Caco-2 (cell line): ENCODE data around the gene MYO1H. TPM values are rescaled to one million over a fixed set of nuclear protein-coding genes. Genes with fewer than 3 reads are reported as not detected.

Experiments
- BruUV-seq: library from RNA; stranded (reverse); fragments of 400-500 nt; replicated peaks from 2 replicates; lab custom pipeline; 2021; lab: Mats Ljungman, UMichigan
- CTCF ChIA-PET: fragments of 300-600 bp; sonication (Branson Sonifier 250); formaldehyde crosslinking; loops from one replicate; lab custom pipeline; 2022; ENCODE audit warnings: antibody characterized with exemption; lab: Charles Lee
- POLR2A ChIA-PET: fragments of 300-600 bp; sonication (Branson Sonifier 250); formaldehyde crosslinking; loops from one replicate; lab custom pipeline; 2022; ENCODE audit warnings: antibody characterized with exemption; lab: Charles Lee
- DNase-seq, 2 experiments: peaks; one replicate each; pipeline versions ENCODE4 v3.0.0 to v3.0.0-alpha.2; 2020 to 2022
- H3K27me3 ChIP-seq: replicated peaks from 2 replicates; pipeline ENCODE4 v1.6.0; 2011; ENCODE audit warnings: low read length; ENCODE audit not compliant: control insufficient read depth, insufficient read depth
- H3K36me3 ChIP-seq: 2 replicates; pipeline ENCODE4 v1.5.1; 2011; ENCODE audit warnings: low read length; ENCODE audit not compliant: control insufficient read depth, insufficient read depth
- H3K4me1 ChIP-seq: fragments of 250-450 bp; sonication (Bioruptor Pico); 2 replicates; pipeline ENCODE4 v1.5.1; 2020; ENCODE audit warnings: mild to moderate bottlenecking
- H3K4me3 ChIP-seq: 2 replicates; pipeline ENCODE4 v1.5.1; 2011; ENCODE audit warnings: low read depth, mild to moderate bottlenecking, control low read depth, low read length
- H3K9me3 ChIP-seq: fragments of 250-450 bp; sonication (Bioruptor Pico); 2 replicates; pipeline ENCODE4 v1.5.1; 2020; ENCODE audit warnings: mild to moderate bottlenecking, moderate library complexity
- H3K27ac Mint-ChIP-seq: one replicate; pipeline ENCODE4 v1.8.0; 2022; ENCODE audit warnings: mixed read lengths; ENCODE audit not compliant: unreplicated experiment
- H3K27me3 Mint-ChIP-seq: one replicate; pipeline ENCODE4 v1.8.0; 2022; ENCODE audit warnings: mixed read lengths; ENCODE audit not compliant: insufficient read depth, unreplicated experiment
- H3K36me3 Mint-ChIP-seq: one replicate; pipeline ENCODE4 v1.8.0; 2022; ENCODE audit warnings: mild to moderate bottlenecking, mixed read lengths; ENCODE audit not compliant: insufficient read depth, unreplicated experiment
- H3K4me1 Mint-ChIP-seq: one replicate; pipeline ENCODE4 v1.8.0; 2022; ENCODE audit warnings: low read depth, mixed read lengths; ENCODE audit not compliant: unreplicated experiment
- H3K4me3 Mint-ChIP-seq: one replicate; pipeline ENCODE4 v1.8.0; 2022; ENCODE audit warnings: mild to moderate bottlenecking, moderate library complexity, mixed read lengths; ENCODE audit not compliant: unreplicated experiment
- H3K9me3 Mint-ChIP-seq: one replicate; pipeline ENCODE4 v1.8.0; 2022; ENCODE audit warnings: mixed read lengths; ENCODE audit not compliant: unreplicated experiment
- CTCF ChIP-seq, 2 experiments: fragments of 200-600 bp in 1 of 2; IDR thresholded peaks; 1 replicate in 1 of 2; 2 replicates in 1 of 2; pipeline versions ENCODE4 v1.5.1 to v1.8.0; 2011 to 2022; ENCODE audit warnings: antibody characterized with exemption in 1 of 2, control low read depth in 1 of 2, inconsistent platforms in 1 of 2, low read depth in 1 of 2, low read length in 1 of 2, mild to moderate bottlenecking in 1 of 2, moderate library complexity in 1 of 2; ENCODE audit not compliant: insufficient read depth in 1 of 2, severe bottlenecking in 1 of 2, unreplicated experiment in 1 of 2
- intact Hi-C: fragments of 100-400 bp; cut with micrococcal nuclease; formaldehyde crosslinking; loops from one replicate; pipeline ENCODE4 v1.10.0; 2022; ENCODE audit not compliant: unreplicated experiment
- total RNA-seq: library from RNA; stranded (reverse); gene quantifications from 2 replicates; pipeline ENCODE4 v1.2.3, GENCODE V29; 2022

Gene MYO1H
- total RNA-seq, 1 experiment from 2014 or later = 0.18 TPM

GRCh38 chr12:109495012-109495411, 147.3 kb downstream of the MYO1H start:
- no peaks in the 10 kb centered on the region for H3K27me3 ChIP-seq
- H3K27me3 Mint-ChIP-seq = no peaks in the 10 kb centered on the region
- no peak overlapping the region for H3K4me3 ChIP-seq
- no peak for DNase-seq
- no peaks in the 10 kb centered on the region for H3K9me3 Mint-ChIP-seq
- no peaks in the 10 kb centered on the region for H3K4me1 Mint-ChIP-seq
- ChIA-PET CTCF (no interaction called here), POLR2A (no interaction called here)
- H3K36me3 Mint-ChIP-seq = no peaks in the 10 kb centered on the region
- TF ChIP-seq CTCF (IDR thresholded peaks at IDR 0.05; ENCODE audit: insufficient read depth in 1 of 2, low read depth in 1 of 2, low read length in 1 of 2, severe bottlenecking in 1 of 2, unreplicated experiment in 1 of 2) = no peak
- H3K4me3 Mint-ChIP-seq = no peak overlapping the region
- BruUV-seq = no TSS peak
- H3K4me1 ChIP-seq = no peaks in the 10 kb centered on the region
- intact Hi-C loops = no loop called here
- no peak overlapping the region for H3K27ac Mint-ChIP-seq
- no peaks in the 10 kb centered on the region for H3K9me3 ChIP-seq
- H3K36me3 ChIP-seq = peaks cover 3% of the 10 kb centered on the region; the same call in 1 of the 2 replicates

GRCh38 chr12:109496306-109496705, 148.6 kb downstream of the MYO1H start:
- H3K27me3 Mint-ChIP-seq = no peaks in the 10 kb centered on the region
- Histone ChIP-seq H3K36me3 (peaks cover 3% of the 10 kb centered on the region; the same call in 1 of the 2 replicates), H3K4me3 (no peak overlapping the region), H3K9me3 (no peaks in the 10 kb centered on the region), H3K4me1 (no peaks in the 10 kb centered on the region), H3K27me3 (no peaks in the 10 kb centered on the region)
- H3K9me3 Mint-ChIP-seq = no peaks in the 10 kb centered on the region
- intact Hi-C loops = no loop called here
- H3K36me3 Mint-ChIP-seq = no peaks in the 10 kb centered on the region
- TF ChIP-seq CTCF (IDR thresholded peaks at IDR 0.05; ENCODE audit: insufficient read depth in 1 of 2, low read depth in 1 of 2, low read length in 1 of 2, severe bottlenecking in 1 of 2, unreplicated experiment in 1 of 2) = no peak
- H3K4me1 Mint-ChIP-seq = no peaks in the 10 kb centered on the region
- DNase-seq = no peak
- CTCF ChIA-PET = no interaction called here
- H3K27ac Mint-ChIP-seq = no peak overlapping the region
- no TSS peak for BruUV-seq
- no peak overlapping the region for H3K4me3 Mint-ChIP-seq
- POLR2A ChIA-PET = no interaction called here

GRCh38 chr12:109497675-109498074, 150.0 kb downstream of the MYO1H start:
- H3K9me3 Mint-ChIP-seq = no peaks in the 10 kb centered on the region
- Histone ChIP-seq H3K27me3 (no peaks in the 10 kb centered on the region), H3K4me1 (no peaks in the 10 kb centered on the region), H3K4me3 (no peak overlapping the region), H3K9me3 (no peaks in the 10 kb centered on the region), H3K36me3 (peaks cover 3% of the 10 kb centered on the region; the same call in 1 of the 2 replicates)
- intact Hi-C loops = no loop called here
- peaks cover under 1% of the 10 kb centered on the region for H3K36me3 Mint-ChIP-seq
- TF ChIP-seq CTCF (IDR thresholded peaks at IDR 0.05; ENCODE audit: insufficient read depth in 1 of 2, low read depth in 1 of 2, low read length in 1 of 2, severe bottlenecking in 1 of 2, unreplicated experiment in 1 of 2) = no peak
- no TSS peak for BruUV-seq
- no peaks in the 10 kb centered on the region for H3K27me3 Mint-ChIP-seq
- CTCF ChIA-PET = no interaction called here
- no peaks in the 10 kb centered on the region for H3K4me1 Mint-ChIP-seq
- no peak for DNase-seq
- H3K27ac Mint-ChIP-seq = no peak overlapping the region
- POLR2A ChIA-PET = no interaction called here
- no peak overlapping the region for H3K4me3 Mint-ChIP-seq

Other genes with a start within 250 kb of the MYO1H start
- gene ACACB, start 231.3 kb upstream of the MYO1H start, total RNA-seq = 24.8 and 26.2 TPM in 2 replicates
- gene FOXN4, start 38.6 kb upstream of the MYO1H start, total RNA-seq = 0.49 and 0.95 TPM in 2 replicates
- 40.2 and 41.5 TPM in 2 replicates for gene KCTD10, start 129.4 kb downstream of the MYO1H start, total RNA-seq
- 38.4 and 40.2 TPM in 2 replicates for gene UBE3B, start 129.7 kb downstream of the MYO1H start, total RNA-seq
- gene MMAB, start 225.6 kb downstream of the MYO1H start, total RNA-seq = 42.3 and 48.9 TPM in 2 replicates
- gene MVK, start 225.9 kb downstream of the MYO1H start, total RNA-seq = 28.4 and 28.9 TPM in 2 replicates